ENCODE measurements around the gene DIAPH3.

Gene DIAPH3

DNA sequence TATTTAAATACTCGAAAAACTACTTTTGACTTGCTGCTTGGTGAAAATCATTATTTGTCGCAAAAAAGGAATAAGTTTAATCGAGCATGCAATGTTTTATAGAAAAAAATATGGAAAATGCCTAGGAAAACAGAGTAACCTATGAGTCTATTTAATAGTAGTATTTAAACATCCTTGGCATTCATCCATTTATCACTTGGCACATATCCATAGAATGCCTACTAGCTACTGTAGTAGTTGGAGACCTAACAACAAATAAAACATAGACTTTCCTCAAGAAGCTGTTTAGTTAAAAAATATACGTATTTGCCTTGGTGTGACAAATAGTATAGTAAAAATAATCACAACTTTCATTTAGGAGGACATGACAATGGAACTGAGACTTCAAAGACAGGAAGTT is 302.1 kb downstream of the DIAPH3 start:
- DNase-seq: no peak

DNA sequence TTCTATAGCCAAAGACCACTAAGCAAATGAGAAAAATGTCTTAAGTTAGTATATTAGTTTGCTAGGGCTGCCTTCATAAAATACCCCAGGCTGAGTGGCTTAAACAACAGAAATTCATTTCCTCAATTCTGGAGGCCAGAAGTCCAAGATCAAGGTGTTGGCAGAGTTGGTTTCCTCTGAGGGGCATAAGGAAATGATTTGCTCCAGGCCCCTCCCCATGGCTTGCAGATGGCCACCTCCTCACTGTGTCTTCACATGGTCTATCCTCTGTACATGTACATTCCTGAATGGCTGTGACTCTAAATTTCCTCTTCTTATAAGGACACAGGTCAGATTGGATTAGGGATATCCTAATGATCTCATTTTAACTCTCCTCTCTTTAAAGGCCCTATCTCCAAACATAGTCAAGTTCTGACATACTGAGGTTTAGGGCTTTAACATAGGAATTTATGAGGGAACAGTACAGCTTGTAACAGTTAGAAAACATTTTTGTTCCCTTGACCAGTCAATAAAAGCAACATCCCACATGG is 307.4 kb downstream of the DIAPH3 start:
- DNase-seq: no peak

DNA sequence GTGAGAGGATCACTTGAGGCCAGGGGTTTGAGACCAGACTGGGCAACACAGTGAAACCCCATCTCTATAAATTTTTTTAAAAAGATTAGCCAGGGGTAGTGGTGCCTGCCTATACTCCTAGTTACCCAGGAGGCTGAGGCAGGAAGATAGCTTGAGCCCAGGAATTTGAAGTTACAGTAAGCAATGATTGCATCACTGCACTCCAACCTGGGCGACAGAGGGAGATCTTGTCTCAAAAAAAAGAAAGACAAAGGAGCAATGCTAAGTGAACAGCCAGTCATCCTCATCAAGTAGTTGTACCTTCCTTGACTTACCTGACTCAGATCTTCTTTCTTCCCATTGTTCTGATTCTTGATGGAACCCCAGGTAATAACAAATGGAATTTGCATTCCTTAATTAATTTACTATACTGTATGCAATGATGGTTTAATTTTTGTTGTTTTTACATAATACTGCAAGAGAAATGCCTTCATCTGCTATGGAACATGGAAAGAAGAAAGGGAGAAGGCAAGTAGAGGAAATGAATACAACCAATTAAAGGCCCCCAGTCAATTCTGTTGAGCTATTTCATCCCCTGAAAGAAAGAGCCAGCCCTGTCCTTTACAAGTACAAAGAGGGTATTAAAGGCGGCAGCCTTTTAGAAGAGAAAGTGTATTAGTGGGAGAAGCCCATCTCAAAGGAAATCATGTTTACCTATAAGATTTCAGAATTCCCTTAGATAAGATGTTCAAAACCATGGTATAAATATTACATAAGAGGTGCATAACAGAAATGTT is 316.7 kb downstream of the DIAPH3 start:
- DNase-seq: no peak

DNA sequence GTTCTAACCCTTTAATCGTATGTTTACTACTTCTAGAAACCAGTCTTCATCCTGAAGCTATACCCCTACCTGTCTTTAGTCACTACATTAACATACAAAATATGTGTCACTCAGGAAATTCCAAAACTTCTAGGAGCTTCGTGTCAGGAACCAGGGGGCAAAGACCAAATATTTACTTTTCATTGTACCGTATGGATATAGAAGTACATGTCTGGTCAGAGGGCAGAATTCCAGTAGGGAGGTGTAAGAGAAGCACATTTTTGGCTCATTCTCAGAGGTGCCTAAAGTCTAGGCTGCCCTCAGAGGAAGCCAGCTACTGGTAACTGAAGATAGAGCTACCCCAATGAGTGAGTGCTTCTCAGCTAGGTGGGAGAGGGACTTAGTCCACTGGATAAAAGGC is 320.7 kb downstream of the DIAPH3 start:
- no peak for DNase-seq

DNA sequence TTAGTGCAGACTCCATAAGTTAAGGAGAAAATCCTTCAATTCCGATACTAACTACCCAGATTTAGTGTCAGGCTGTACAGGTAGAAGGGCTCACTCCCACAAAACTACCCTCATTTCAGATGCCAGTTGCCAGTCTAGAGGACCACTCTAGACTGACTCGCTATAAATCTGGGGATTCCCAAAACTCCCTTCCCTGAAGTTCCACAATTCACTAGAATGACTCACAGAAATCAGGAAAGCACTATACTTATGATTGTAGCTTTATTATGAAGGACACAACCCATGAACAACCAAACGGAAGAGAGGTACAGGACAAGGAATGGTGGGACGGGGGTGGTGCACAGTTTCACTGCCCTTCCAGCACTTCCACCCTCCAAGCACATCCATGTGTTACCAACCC is 321.2 kb downstream of the DIAPH3 start:
- no peak for DNase-seq

DNA sequence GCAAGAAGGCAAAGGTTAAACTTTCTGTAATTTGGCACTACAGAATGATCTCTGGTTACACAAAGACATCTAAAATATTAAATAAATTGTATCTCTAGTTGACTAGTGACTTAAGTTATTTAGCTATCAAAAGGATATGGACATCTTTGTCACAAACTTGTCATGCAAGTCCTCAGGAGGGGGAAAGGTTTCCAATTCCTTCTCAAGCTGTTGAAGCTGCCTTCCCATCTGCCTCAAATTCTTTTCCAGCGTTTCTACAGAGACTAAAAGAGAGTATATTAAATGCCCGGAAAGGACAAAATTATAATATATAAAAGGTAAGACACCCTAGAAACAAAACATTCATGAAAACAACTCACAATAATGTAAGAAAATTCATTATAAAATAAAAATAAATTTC is 324.5 kb downstream of the DIAPH3 start:
- DNase-seq: no peak

DNA sequence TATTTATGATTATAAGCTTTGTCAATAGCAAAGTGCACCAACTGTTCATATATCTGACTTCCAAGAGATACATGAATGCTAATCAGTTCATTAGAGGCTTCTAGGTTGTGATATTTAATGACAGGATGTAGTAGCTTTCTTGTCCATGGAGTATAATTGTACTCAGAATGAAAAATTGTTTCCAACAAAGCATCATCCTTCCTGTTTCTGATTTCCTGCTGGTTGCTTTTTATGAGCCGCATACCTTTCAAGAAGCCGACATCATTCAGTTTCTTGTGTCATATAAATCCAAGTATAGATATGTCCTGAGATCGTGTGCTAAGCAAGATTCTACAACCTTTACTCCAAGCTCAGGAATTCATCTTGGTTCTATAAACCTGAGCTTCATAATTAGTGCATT is 326.6 kb downstream of the DIAPH3 start:
- peak; percentile 3 for DNase-seq

DNA sequence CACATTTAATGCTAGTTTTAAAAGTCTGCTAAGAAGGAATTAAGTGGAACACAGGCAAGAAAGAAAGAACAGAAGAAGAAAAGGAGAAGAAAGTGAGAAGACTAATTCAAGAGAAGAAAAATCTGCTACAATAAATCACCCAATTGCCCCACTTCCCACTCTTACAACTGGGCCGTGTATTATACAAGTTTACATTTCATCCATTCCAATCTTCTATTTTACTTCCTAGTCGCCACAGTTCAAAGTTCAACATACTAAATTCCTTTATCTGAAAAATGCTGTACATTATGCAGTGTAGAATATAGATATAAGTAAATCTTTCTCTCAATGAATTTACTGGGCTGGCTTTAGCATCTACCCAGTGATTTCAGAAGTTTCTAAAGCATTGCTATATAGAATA is 328.2 kb downstream of the DIAPH3 start:
- no peak for DNase-seq

DNA sequence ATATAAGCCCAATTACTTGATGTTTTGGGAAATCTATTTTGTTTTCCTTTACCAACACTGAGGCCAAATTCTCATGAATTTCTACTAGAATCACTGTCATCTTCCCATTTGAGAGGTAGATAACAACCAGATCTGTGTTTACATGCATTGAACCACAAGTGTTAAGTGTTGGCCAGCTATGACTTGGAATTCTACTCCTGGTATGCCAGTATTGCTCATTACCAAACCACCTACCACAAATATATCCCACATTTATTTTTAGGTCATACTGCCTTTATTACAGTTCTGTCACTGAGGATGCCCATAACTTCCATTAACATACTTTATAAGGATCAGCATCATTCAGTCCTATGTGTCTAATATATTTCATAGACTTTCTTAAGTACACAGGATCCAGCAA is 328.9 kb downstream of the DIAPH3 start:
- DNase-seq: no peak

DNA sequence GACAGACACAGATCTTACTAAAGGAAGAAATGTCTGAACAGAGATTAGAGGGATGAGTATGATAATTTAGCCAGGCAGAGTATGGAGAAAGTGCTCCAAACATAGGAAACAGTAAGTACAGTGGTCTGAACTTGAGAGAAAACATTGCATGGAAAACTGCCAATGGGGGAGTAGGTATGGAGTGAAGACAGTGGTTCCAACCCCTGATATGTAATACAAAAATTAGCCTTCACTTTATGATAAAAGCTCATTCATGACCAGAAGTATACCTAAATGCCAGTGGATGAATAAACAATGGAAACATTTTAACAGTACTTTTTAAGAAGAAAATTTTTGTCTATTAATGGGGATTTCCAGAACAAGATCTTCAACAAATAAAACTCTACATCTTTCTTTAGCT is 334.0 kb downstream of the DIAPH3 start:
- DNase-seq: no peak

DNA sequence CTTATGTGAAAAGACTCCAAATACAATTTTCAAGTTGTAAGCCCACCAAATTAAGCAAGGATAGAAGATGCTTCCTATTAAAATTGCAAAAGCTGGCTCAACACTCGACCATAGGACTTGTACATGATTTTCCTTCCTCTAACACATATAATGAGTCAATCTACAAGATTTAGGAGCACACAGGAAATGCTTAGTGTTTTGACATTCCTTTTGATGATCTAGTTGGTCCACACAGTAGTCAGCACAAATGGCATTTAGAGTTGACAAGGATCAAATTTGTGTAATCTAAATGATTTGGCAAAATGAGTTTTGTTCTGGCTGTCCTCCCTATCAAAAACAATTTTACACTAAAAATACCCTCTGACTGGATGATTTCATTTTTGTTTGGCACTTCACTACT is 340.2 kb downstream of the DIAPH3 start:
- DNase-seq: no peak

DNA sequence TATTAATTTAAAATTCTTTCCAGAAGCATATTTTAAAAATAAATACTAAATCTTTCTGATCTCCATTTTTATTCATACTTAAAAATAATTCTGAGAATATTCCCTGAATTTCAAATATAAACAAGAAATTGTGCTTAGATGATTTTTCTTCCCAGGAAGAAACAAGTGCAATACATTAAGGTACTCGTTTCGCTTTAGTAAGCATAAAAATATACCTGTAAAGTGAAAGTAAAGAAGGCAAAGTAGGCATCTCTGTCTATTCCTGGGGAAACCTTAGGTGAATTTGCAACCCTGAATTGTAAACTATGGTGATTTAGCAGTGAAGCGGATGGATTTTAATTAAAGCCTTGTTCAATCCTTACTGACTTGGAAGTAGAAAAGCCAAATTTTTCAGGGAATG is 354.2 kb downstream of the DIAPH3 start:
- no peak for DNase-seq

DNA sequence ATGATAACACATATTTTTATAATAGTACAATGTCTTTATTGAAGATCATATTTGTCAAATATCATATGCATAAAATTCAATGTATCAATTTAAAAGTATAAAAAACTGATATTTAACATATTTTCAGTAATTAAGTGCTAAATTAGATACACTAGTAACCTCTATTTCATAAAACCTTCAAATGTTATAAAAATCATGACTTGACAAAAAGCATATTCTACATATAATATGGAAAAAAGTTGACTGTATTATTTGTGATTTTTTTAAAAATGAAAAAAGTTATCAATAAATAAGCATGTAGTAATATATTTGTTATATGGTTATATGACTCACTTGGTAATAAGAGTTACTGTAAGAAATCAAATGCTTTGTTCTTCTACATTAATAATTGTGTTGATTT is 356.9 kb downstream of the DIAPH3 start:
- no peak for DNase-seq

DNA sequence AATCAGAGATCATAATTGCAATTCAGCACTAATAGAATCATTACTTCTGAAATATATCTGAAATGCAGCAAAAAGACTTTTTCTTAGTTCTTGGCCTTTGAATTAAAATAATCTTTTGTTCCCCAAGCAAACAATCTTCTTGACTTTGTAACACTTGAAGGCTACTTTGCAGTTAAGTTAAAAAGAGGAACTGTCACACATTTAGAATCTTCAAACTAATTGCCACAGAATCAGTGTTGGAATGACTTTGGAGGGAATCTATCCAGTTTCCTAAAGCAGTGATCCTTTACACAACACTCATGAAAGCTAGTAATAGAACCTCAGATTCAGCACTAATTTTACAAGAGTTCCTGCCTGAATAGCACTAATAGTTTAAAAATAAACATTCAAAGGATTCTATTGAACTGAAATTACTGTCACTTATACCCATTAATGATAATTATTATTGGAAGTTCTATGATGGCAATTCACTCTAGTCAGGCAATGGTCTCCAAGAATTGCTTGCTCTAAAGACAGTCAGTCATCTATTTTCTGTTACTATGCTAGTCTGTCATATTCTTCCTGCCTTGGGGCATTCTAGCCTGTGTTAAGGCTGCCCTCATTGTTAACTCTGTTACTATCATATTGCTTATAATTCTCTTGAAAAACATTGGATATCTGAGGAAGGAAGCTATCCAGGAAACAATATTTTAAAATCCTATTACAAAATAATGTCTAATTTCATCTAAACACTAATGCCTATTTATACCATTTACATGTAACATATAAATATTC is 362.4 kb downstream of the DIAPH3 start:
- DNase-seq: no peak

DNA sequence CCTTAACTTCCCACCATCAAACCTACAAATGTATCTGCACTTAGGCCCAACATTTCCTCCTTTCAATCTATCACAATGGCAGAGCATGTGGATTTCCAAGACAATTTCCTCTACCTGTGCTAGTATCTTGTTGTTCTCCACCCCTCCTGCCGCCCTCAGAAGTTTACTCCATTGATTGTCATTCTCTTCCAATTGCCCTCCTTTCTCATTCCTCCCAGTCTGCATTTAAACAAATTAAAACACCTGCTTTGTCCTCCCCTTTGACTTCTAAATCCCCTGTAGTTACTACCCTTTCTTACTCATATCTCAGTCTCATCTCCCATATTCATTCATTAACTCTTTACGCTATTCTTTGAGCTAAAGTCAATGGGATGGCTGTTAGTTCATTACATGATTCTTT is 370.6 kb downstream of the DIAPH3 start:
- no peak for DNase-seq

DNA sequence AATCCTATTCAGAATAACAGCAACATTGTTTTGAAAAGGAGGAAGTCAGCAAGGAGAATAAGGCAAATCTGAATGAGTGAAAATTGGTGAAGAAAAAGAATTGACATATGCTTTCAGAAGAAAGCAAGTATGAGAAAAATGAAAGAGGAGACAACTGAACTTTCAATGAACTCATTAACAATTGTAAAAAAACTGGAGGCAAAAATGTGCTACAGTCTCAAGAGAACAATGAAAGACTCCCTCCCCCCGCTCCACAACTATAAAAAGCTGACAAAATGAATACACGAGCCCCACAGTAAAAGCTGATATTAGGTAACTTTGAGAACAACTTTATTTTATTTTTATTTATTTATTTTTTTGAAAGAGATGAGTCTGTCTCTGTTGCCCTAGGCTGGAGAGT is 373.1 kb downstream of the DIAPH3 start:
- peak; percentile 87 for DNase-seq

DNA sequence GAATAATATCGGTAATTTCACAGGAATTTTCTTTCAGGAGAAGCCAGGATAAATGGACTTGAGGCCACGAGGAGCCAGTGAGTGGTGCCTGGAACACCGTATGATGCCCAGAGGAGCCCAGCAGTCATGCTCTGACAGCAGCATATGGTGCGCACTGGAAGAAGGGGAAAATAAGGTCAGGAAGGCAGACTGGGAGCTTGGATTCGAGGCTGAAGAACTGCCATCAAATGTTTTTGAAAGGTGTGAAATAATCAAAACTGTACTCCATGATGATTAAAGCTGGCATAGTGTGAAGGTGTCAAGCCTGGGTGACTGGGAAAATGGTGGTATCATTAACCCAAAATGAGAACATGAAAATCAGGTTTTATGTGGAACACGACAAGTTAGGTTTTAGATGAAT is 374.2 kb downstream of the DIAPH3 start:
- no peak for DNase-seq

DNA sequence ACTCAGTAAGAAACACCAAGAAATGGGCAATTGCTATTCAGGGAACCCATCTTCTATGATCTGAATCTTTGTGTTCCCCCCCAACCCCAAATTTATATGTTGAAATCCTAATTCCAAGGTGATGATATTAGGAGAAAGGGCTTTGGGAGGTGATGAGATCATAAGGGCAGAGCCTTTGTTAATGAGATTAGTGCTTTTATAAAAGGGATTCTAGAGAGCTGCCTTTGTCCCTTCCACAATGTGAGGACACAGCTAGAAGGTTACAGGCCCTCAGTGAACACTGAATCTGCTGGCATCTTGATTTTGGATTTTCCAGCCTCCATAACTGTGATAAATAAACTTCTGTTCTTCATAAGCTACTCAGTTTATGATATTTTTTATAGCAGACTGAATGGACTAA is 376.0 kb downstream of the DIAPH3 start:
- no peak for DNase-seq

DNA sequence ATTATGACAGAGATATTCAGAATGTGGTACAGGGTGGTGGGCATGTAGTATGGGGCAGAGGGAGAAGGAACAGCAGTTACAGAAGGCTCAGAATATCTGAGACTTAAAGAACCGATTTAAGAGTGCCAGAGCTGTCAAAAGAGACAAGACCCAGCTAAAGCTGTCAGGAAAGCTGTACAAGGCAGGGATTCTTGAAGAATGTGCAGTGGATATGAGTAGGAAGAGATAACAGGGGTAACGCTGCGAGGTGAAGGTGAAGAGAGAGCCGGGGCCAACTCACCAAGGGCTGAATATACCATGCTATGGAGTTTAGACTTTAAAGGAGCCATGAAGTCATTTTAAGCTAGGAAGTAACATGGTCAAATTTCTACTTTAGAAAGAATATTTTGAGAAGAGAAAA is 381.0 kb downstream of the DIAPH3 start:
- no peak for DNase-seq

DNA sequence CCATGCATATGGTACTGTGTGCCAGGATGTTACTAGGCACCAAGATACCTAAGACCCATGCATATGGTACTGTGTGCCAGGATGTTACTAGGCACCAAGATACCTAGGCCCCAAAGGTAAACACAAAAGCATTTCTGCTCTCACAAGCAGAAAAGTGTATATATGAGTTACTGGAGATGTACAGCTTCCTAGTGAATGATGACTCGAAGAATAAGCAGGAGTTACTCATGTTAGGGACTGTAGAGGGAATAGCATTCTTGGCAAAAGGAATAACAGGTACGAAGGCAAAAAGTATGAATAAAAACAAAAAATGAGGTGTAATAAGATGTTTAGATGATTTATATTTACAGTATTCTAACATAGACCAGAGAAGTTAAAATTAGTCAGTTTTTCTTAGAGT is 383.7 kb downstream of the DIAPH3 start:
- DNase-seq: no peak

DNA sequence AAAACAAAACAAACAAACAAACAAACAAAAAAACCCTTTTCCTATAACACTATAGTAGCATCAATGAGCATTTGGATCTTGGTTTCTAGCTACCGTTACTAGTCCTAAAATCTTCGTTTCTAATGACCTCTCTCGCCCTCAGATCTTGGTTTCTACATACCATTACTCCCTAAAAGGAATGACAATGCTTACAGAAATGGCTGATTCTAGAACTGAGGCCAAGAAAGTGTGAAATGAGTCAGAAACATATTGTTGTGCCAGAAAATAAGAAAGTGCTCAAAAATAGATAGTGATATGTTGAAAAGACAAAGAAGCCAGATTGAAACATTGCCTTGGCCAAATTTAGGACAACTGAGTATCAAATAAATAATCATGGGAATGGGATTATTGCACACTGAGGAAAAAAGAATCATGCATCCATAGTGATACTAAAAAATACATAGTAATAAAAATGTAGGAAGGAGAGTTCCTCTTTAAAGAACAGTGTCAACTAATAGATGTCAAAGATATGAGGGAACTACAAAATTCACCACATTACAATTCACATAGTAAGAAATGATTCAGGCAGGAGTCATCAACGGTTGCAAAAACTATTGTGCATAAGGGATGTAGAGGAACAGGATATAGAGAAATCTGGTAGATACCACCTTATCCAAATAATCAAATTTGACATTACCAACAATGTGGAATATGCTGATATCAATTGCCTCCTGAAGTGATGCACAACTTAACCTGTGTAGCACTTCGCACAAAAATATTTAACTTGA is 386.6 kb downstream of the DIAPH3 start:
- DNase-seq: no peak

DNA sequence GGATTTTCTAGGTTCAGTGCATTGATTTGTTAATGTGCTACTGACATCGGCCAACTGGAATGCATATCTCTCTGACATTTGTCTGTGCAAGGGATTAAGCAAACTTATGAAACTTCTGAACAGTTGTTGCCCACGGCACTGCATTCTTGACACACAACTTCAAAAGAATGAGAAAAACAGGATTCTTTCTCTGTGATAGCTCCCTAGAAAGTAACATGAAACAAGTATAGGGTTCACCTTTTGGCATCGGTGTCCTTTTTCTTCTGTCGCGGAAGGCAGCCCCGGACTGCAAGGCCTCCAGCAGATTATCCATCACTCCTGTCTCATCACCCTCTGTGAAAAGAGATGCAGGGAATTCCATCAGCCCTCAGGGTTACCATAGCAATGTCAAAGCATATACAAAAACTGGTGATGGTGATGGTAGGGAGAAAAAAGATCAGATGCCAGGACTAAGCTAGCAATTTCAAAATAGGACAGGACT is 389.2 kb downstream of the DIAPH3 start:
- DNase-seq: peak; percentile 83

DNA sequence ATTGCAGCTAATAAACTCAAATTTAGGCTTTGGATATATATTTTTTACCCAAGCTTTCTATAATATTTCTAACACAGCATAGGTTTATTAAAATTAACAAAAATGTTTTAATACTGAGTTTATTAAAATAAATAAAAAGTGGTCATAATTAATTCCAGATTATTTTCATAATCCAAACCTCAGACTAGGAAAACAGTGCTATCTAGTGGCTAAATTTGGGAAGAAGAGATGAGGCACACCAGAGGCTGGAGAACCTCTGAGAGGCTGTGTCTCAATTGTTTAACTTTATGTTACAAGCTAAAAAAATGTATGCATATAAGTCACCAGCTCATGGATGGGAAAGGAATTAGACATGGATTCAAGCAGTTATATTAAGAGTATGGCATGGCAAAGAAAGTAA is 392.5 kb downstream of the DIAPH3 start:
- peak; percentile 47 for DNase-seq
